Skeletal muscle satellite cell (primary cell): Measurements from ENCODE around the gene ADCY3.

Experiments used
- H3K27me3 ChIP-seq: 2 replicates; pipeline ENCODE4 v1.7.0; 2013; ENCODE audit warnings: low read length; ENCODE audit not compliant: control insufficient read depth, insufficient read depth
- H3K36me3 ChIP-seq: 2 replicates; pipeline ENCODE4 v1.7.0; 2013; ENCODE audit warnings: mild to moderate bottlenecking, control low read depth, low read length; ENCODE audit not compliant: insufficient read depth
- H3K4me1 ChIP-seq: 2 replicates; pipeline ENCODE4 v1.7.0; 2013; ENCODE audit warnings: low read length; ENCODE audit not compliant: control insufficient read depth, insufficient read depth
- H3K4me2 ChIP-seq: 2 replicates; pipeline ENCODE4 v1.7.0; 2013; ENCODE audit warnings: mild to moderate bottlenecking, low read length
- H3K4me3 ChIP-seq: 2 replicates; pipeline ENCODE4 v1.7.0; 2013; ENCODE audit warnings: low read length
- H3K9ac ChIP-seq: 2 replicates; pipeline ENCODE4 v1.7.0; 2013; ENCODE audit warnings: mild to moderate bottlenecking, low read depth, low read length, moderate library complexity
- H3K9me3 ChIP-seq: replicated peaks from 2 replicates; pipeline ENCODE4 v1.7.0; 2013; ENCODE audit warnings: mild to moderate bottlenecking, control low read depth, low read length

ADCY3 gene

GRCh38 chr2:24856791-24857211 lies 63.2 kb downstream of the ADCY3 start:
- H3K36me3 ChIP-seq, result no peaks in the 10 kb centered on the region
- no peak overlapping the region for H3K4me2 ChIP-seq
- no peaks in the 10 kb centered on the region for H3K27me3 ChIP-seq
- no peak overlapping the region for H3K9ac ChIP-seq
- no peaks in the 10 kb centered on the region for H3K9me3 ChIP-seq
- H3K4me3 ChIP-seq, result no peak overlapping the region
- peaks cover 9% of the 10 kb centered on the region for H3K4me1 ChIP-seq

GRCh38 chr2:24855726-24856125 lies 64.3 kb downstream of the ADCY3 start:
- no peak overlapping the region for H3K4me2 ChIP-seq
- H3K27me3 ChIP-seq, result no peaks in the 10 kb centered on the region
- H3K9ac ChIP-seq, result no peak overlapping the region
- peaks cover 9% of the 10 kb centered on the region for H3K4me1 ChIP-seq
- no peak overlapping the region for H3K4me3 ChIP-seq
- no peaks in the 10 kb centered on the region for H3K36me3 ChIP-seq
- H3K9me3 ChIP-seq, result no peaks in the 10 kb centered on the region

GRCh38 chr2:24855022-24855622 lies 64.9 kb downstream of the ADCY3 start:
- no peaks in the 10 kb centered on the region for H3K36me3 ChIP-seq
- peaks cover 9% of the 10 kb centered on the region for H3K4me1 ChIP-seq
- H3K4me3 ChIP-seq, result no peak overlapping the region
- H3K9ac ChIP-seq, result no peak overlapping the region
- H3K4me2 ChIP-seq, result no peak overlapping the region
- H3K27me3 ChIP-seq, result no peaks in the 10 kb centered on the region
- no peaks in the 10 kb centered on the region for H3K9me3 ChIP-seq

GRCh38 chr2:24853996-24854395 lies 66.0 kb downstream of the ADCY3 start:
- Histone ChIP-seq H3K4me2 (no peak overlapping the region), H3K36me3 (no peaks in the 10 kb centered on the region), H3K27me3 (no peaks in the 10 kb centered on the region), H3K9me3 (no peaks in the 10 kb centered on the region), H3K9ac (no peak overlapping the region), H3K4me1 (peaks cover 9% of the 10 kb centered on the region), H3K4me3 (no peak overlapping the region)

GRCh38 chr2:24853046-24853445 lies 67.0 kb downstream of the ADCY3 start:
- peaks cover 9% of the 10 kb centered on the region for H3K4me1 ChIP-seq
- no peaks in the 10 kb centered on the region for H3K9me3 ChIP-seq
- H3K4me3 ChIP-seq, result no peak overlapping the region
- no peaks in the 10 kb centered on the region for H3K27me3 ChIP-seq
- no peak overlapping the region for H3K4me2 ChIP-seq
- no peak overlapping the region for H3K9ac ChIP-seq
- no peaks in the 10 kb centered on the region for H3K36me3 ChIP-seq

GRCh38 chr2:24852431-24853020 lies 67.5 kb downstream of the ADCY3 start:
- H3K4me2 ChIP-seq, result no peak overlapping the region
- no peak overlapping the region for H3K9ac ChIP-seq
- H3K36me3 ChIP-seq, result no peaks in the 10 kb centered on the region
- H3K9me3 ChIP-seq, result no peaks in the 10 kb centered on the region
- no peaks in the 10 kb centered on the region for H3K27me3 ChIP-seq
- no peak overlapping the region for H3K4me3 ChIP-seq
- peaks cover 9% of the 10 kb centered on the region for H3K4me1 ChIP-seq

- Histone ChIP-seq H3K27me3 (no peaks in the 10 kb centered on the region), H3K36me3 (no peaks in the 10 kb centered on the region), H3K4me3 (no peak overlapping the region), H3K4me1 (peaks cover 9% of the 10 kb centered on the region), H3K4me2 (no peak overlapping the region), H3K9ac (no peak overlapping the region), H3K9me3 (no peaks in the 10 kb centered on the region)
Observed at GRCh38 chr2:24852026-24852425, 68.0 kb downstream of the ADCY3 start.

- Histone ChIP-seq H3K4me1 (peaks cover 5% of the 10 kb centered on the region), H3K36me3 (no peaks in the 10 kb centered on the region), H3K9ac (no peak overlapping the region), H3K4me3 (no peak overlapping the region), H3K9me3 (no peaks in the 10 kb centered on the region), H3K27me3 (no peaks in the 10 kb centered on the region), H3K4me2 (no peak overlapping the region)
Observed at GRCh38 chr2:24850944-24851343, 69.1 kb downstream of the ADCY3 start.

- Histone ChIP-seq H3K36me3 (no peaks in the 10 kb centered on the region), H3K27me3 (no peaks in the 10 kb centered on the region), H3K4me1 (no peaks in the 10 kb centered on the region), H3K4me2 (no peak overlapping the region), H3K9ac (no peak overlapping the region), H3K4me3 (no peak overlapping the region), H3K9me3 (no peaks in the 10 kb centered on the region)
Observed at GRCh38 chr2:24845691-24846090, 74.3 kb downstream of the ADCY3 start.

- Histone ChIP-seq H3K36me3 (peaks cover 9% of the 10 kb centered on the region), H3K4me1 (no peaks in the 10 kb centered on the region), H3K4me2 (no peak overlapping the region), H3K9me3 (no peaks in the 10 kb centered on the region), H3K9ac (no peak overlapping the region), H3K4me3 (no peak overlapping the region), H3K27me3 (no peaks in the 10 kb centered on the region)
Observed at GRCh38 chr2:24844023-24844685, 75.9 kb downstream of the ADCY3 start.

- Histone ChIP-seq H3K9me3 (no peaks in the 10 kb centered on the region), H3K4me1 (no peaks in the 10 kb centered on the region), H3K4me3 (no peak overlapping the region), H3K4me2 (no peak overlapping the region), H3K27me3 (no peaks in the 10 kb centered on the region), H3K36me3 (peaks cover 9% of the 10 kb centered on the region), H3K9ac (no peak overlapping the region)
Observed at GRCh38 chr2:24843330-24843860, 76.6 kb downstream of the ADCY3 start.
